HepG2 (cell line): ENCODE measurements around the gene TRAK1. TPM values are rescaled to one million over a fixed set of nuclear protein-coding genes. Genes with fewer than 3 reads are reported as not detected.

Experiments used
- ATAC-seq: fragments of 200-7000 bp; cut with Tn5 transposase; 3 replicates; pipeline ENCODE4 v1.9.1; 2020; ENCODE audit warnings: mild to moderate bottlenecking, moderate library complexity
- BruUV-seq: library from RNA; stranded (reverse); fragments of 400-500 nt; replicated peaks from 2 replicates; lab custom pipeline; 2021; lab: Mats Ljungman, UMichigan
- CTCF ChIA-PET: fragments of 300-600 bp; formaldehyde crosslinking; extraction: SDS; loops from one replicate; lab custom pipeline; 2021; ENCODE audit warnings: low total read pairs, inconsistent platforms, low intra/inter-chr PET ratio; lab: Yijun Ruan, JAX
- POLR2A ChIA-PET: fragments of 350-600 bp; sonication (Branson Sonifier 250); formaldehyde crosslinking; loops from one replicate; lab custom pipeline; 2020; ENCODE audit warnings: antibody characterized with exemption, inconsistent platforms; lab: Yijun Ruan, JAX
- DNase-seq: peaks from one replicate; pipeline ENCODE4 v3.0.0-alpha.2; 2015; ENCODE audit warnings: low spot score
- FAIRE-seq: peaks from 3 replicates; lab custom pipeline; 2011; peaks lifted over from hg19 to GRCh38; lab: Jason Lieb, UNC
- H2AFZ ChIP-seq: one replicate; pipeline ENCODE4 v1.6.1; 2011; ENCODE audit warnings: low read length, inconsistent platforms
- H3K27ac ChIP-seq: fragments of 300-600 bp; 3 replicates; pipeline ENCODE4 v1.8.0; 2011; ENCODE audit warnings: mixed run types, mild to moderate bottlenecking, mixed read lengths, low read length, inconsistent platforms; ENCODE audit not compliant: insufficient read depth; ENCODE audit errors: extremely low read length
- H3K27me3 ChIP-seq, 2 experiments: fragments of 200-600 bp in 1 of 2; 2 replicates in 1 of 2; 3 replicates in 1 of 2; pipeline versions ENCODE4 v1.6.0 to v1.8.0; 2011; ENCODE audit warnings: low read length in 2 of 2, mild to moderate bottlenecking in 2 of 2, moderate library complexity in 2 of 2, inconsistent platforms in 1 of 2; ENCODE audit not compliant: insufficient read depth in 2 of 2, control insufficient read depth in 1 of 2
- H3K36me3 ChIP-seq, 2 experiments: fragments of 200-600 bp in 1 of 2; replicated peaks in 1 of 2; 2 replicates in 1 of 2; 3 replicates in 1 of 2; pipeline versions ENCODE4 v1.5.1 to v1.8.0; 2011; ENCODE audit warnings: low read length in 2 of 2, inconsistent platforms in 1 of 2; ENCODE audit not compliant: insufficient read depth in 2 of 2, control insufficient read depth in 1 of 2
- H3K4me1 ChIP-seq: 2 replicates; pipeline ENCODE4 v1.5.1; 2012; ENCODE audit warnings: low read length, inconsistent platforms; ENCODE audit not compliant: insufficient read depth
- H3K4me2 ChIP-seq: 2 replicates; pipeline ENCODE4 v1.6.0; 2011; ENCODE audit warnings: low read depth, low read length, inconsistent platforms
- H3K4me3 ChIP-seq, 3 experiments: fragments of 200-600 bp in 1 of 3; sonication (generic), shearing (Covaris generic) in 1 of 3; replicated peaks in 1 of 3; 2 replicates each; pipeline ENCODE4 v1.5.1; 2011 to 2016; ENCODE audit warnings: low read length in 3 of 3, inconsistent platforms in 2 of 3, low read depth in 2 of 3, mild to moderate bottlenecking in 2 of 3, control low read depth in 1 of 3, mixed read lengths in 1 of 3; ENCODE audit not compliant: insufficient read depth in 1 of 3
- H3K79me2 ChIP-seq: one replicate; pipeline ENCODE4 v1.6.1; 2011; ENCODE audit warnings: low read length, inconsistent platforms; ENCODE audit not compliant: insufficient read depth
- H3K9ac ChIP-seq: 2 replicates; pipeline ENCODE4 v1.6.0; 2011; ENCODE audit warnings: mild to moderate bottlenecking, low read depth, low read length, inconsistent platforms; ENCODE audit not compliant: insufficient read depth
- H3K9me3 ChIP-seq: 2 replicates; pipeline ENCODE4 v1.5.1; 2012; ENCODE audit warnings: mild to moderate bottlenecking, low read length
- H4K20me1 ChIP-seq: 2 replicates; pipeline ENCODE4 v1.6.0; 2011; ENCODE audit warnings: inconsistent platforms, mild to moderate bottlenecking, low read length, moderate library complexity; ENCODE audit not compliant: insufficient read depth
- CEBPB ChIP-seq: IDR thresholded peaks from 2 replicates; pipeline ENCODE4 v1.6.1; 2011; ENCODE audit warnings: low read depth, low read length, improper control_type of control experiment, borderline replicate concordance
- MNT ChIP-seq: fragments of 450-650 bp; IDR thresholded peaks from 2 replicates; pipeline ENCODE4 v1.6.1; 2016
- NAIF1 ChIP-seq: sonication (generic); formaldehyde crosslinking; IDR thresholded peaks from 2 replicates; pipeline ENCODE4 v1.5.0; 2020; ENCODE audit warnings: mild to moderate bottlenecking, missing genetic modification reagents, borderline replicate concordance
- POLR2G ChIP-seq: fragments of 200-400 bp; formaldehyde crosslinking; IDR thresholded peaks from 2 replicates; pipeline ENCODE4 v1.6.1; 2018; ENCODE audit warnings: mild to moderate bottlenecking, low read depth, low read length, moderate library complexity
- SOX6 ChIP-seq, 2 experiments: fragments of 450-650 bp in 1 of 2; sonication (generic) in 1 of 2; formaldehyde crosslinking in 1 of 2; IDR thresholded peaks; 2 replicates each; pipeline versions ENCODE4 v1.4.0 to v1.6.1; 2017 to 2020; ENCODE audit warnings: antibody characterized with exemption in 1 of 2, mild to moderate bottlenecking in 1 of 2, missing genetic modification reagents in 1 of 2
- WIZ ChIP-seq: sonication (generic); formaldehyde crosslinking; IDR thresholded peaks from 2 replicates; pipeline ENCODE4 v1.5.1; 2020; ENCODE audit warnings: mild to moderate bottlenecking, missing genetic modification reagents
- ZNF772 ChIP-seq: sonication (generic); formaldehyde crosslinking; IDR thresholded peaks from 2 replicates; pipeline ENCODE4 v1.5.0; 2020; ENCODE audit warnings: mild to moderate bottlenecking, missing genetic modification reagents
- WGBS: methylation state at CpG from one replicate; pipeline ENCODE4 v1.1.6; 2017; ENCODE audit warnings: low lambda C conversion rate; 5-methylcytosine and 5-hydroxymethylcytosine counted together
- in situ Hi-C: cut with HindIII; loops from 2 replicates; pipeline ENCODE4 v1.10.0; 2017; ENCODE audit warnings: low pct_unique_long_range_greater_than_20kb; ENCODE audit not compliant: extremely low pct_ligation_motif_present
- intact Hi-C: fragments of 100-400 bp; cut with micrococcal nuclease; formaldehyde crosslinking; loops from one replicate; pipeline ENCODE4 v1.10.0; 2022; ENCODE audit not compliant: unreplicated experiment
- polyA plus RNA-seq, 8 experiments: library from polyadenylated mRNA; depleted of rRNA in 3 of 8; stranded (reverse) in 7 of 8; unstranded in 1 of 8; fragments of >200 nt; fragmentation: Illumina TruSeq in 4 of 8; extraction: Trizol in 4 of 8; gene quantifications; 2 replicates each; pipeline versions ENCODE4 v1.2.1 to v1.2.3, GENCODE V29; 2011 to 2016; ENCODE audit warnings: low read depth in 4 of 8, missing spikeins in 1 of 8, mixed read lengths in 1 of 8; ENCODE audit not compliant: insufficient read depth in 1 of 8
- total RNA-seq, 5 experiments: library from RNA; depleted of rRNA; stranded (reverse); fragments of >200 nt; fragmentation: Illumina TruSeq; extraction: Trizol; gene quantifications; 2 replicates each; pipeline ENCODE4 v1.2.3, GENCODE V29; 2016; ENCODE audit warnings: low read depth in 1 of 5
- TF ChIP-seq, protein P1 (sequence below): sonication (generic); formaldehyde crosslinking; IDR thresholded peaks from 2 replicates; pipeline ENCODE4 v1.5.0; 2020; ENCODE audit warnings: mild to moderate bottlenecking, missing genetic modification reagents

TRAK1 gene
- total and polyA plus RNA-seq, 2 of the 13 experiments (the other 11 are each of a cell fraction or from before 2014, with no cell fraction given): 20.5 to 46.6 TPM

- BruUV-seq: TSS peak; percentile 29
- H3K79me2 ChIP-seq: no peaks in the 10 kb centered on the region
- H3K4me1 ChIP-seq: no peaks in the 10 kb centered on the region
- no peaks in the 10 kb centered on the region for H3K9me3 ChIP-seq
- no peak for DNase-seq
- no peaks in the 10 kb centered on the region for H4K20me1 ChIP-seq
- no peak overlapping the region for H3K9ac ChIP-seq
- H3K4me2 ChIP-seq: no peak overlapping the region
- 90% methylated on average over 12 of the region's 12 CpGs for WGBS
- ChIA-PET CTCF (no interaction called here), POLR2A (no interaction called here)
- TF ChIP-seq WIZ (CRISPR knock-in tag) (no peak), MNT (peak; percentile 73)
- ATAC-seq: no peak
- intact Hi-C loops: no loop called here
- H3K36me3 ChIP-seq: peaks cover 16 to 34% of the 10 kb centered on the region in 2 experiments; a peak in 4 of 5 replicates
- H3K4me3 ChIP-seq: no peak overlapping the region
- in situ Hi-C loops: loop anchor here (10.0 to 25.0 kb wide), 2 partner anchors 310 to 612 kb away; no protein-coding TSS in a partner anchor
- no peak for FAIRE-seq
- H3K27ac ChIP-seq: no peak overlapping the region
- no peaks in the 10 kb centered on the region for H3K27me3 ChIP-seq
- no peak overlapping the region for H2AFZ ChIP-seq
Measured at GRCh38 chr3:42224658-42225421, 133.7 kb downstream of the TRAK1 start.

DNA sequence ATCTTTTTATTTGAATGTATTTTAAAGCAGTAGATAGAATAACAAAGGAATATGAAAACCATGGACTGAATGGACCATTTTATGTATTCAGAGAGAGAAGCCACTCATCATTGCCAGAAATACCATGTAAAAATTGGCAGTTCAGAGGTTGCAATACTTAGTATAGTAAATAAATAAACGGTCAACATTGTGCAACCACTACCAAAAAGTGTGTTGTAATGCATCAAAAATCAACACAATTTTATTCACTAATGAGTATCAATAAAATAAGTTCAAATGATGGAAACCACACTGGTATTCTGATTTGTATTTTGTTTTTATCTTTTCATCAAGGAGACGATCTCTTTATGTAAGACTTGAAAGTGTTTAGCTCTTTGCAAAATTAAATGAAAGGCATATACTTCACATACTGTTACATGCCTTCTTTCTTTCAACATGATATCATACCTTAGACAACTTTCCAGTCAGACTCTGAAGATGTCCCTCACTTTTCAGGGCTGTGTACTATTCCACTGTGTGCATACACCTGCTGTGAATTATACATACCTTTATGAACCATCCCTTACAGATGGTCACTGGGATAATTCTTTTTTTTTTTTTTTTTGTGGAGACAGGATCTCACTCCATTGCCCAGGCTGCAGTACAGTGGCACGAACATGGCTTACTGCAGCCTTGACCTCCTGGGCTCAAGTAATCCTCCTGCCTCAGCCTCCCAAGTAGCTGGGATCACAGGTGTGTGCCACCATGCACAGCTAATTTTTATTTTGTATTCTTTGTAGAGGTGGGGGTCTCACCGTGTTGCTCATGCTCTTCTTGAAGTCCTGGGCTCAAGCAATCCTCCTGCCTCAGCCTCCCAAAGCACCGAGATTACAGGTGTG, 134.6 kb downstream of the TRAK1 start:
- ChIA-PET CTCF (no interaction called here), POLR2A (no interaction called here)
- TF ChIP-seq NAIF1 (CRISPR knock-in tag): no peak
- peak; percentile 62 for TF ChIP-seq CEBPB
- no peak for TF ChIP-seq ZNF772 (CRISPR knock-in tag)
- TF ChIP-seq, protein P1, sequence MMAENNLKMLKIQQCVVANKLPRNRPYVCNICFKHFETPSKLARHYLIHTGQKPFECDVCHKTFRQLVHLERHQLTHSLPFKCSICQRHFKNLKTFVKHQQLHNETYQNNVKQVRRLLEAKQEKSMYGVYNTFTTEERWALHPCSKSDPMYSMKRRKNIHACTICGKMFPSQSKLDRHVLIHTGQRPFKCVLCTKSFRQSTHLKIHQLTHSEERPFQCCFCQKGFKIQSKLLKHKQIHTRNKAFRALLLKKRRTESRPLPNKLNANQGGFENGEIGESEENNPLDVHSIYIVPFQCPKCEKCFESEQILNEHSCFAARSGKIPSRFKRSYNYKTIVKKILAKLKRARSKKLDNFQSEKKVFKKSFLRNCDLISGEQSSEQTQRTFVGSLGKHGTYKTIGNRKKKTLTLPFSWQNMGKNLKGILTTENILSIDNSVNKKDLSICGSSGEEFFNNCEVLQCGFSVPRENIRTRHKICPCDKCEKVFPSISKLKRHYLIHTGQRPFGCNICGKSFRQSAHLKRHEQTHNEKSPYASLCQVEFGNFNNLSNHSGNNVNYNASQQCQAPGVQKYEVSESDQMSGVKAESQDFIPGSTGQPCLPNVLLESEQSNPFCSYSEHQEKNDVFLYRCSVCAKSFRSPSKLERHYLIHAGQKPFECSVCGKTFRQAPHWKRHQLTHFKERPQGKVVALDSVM (CRISPR knock-in tag): peak; percentile 30; the same call in 1 of the 2 replicates
- TF ChIP-seq POLR2G: no peak
- TF ChIP-seq SOX6 (IDR thresholded peaks at IDR 0.05): no peak
- no peak for TF ChIP-seq SOX6 (CRISPR knock-in tag; IDR thresholded peaks at IDR 0.05)
- Histone ChIP-seq H3K27ac (no peak overlapping the region), H3K4me3 (no peak overlapping the region), H4K20me1 (no peaks in the 10 kb centered on the region), H3K9me3 (no peaks in the 10 kb centered on the region), H3K36me3 (peaks cover 13 to 27% of the 10 kb centered on the region in 2 experiments; a peak in 4 of 5 replicates), H3K79me2 (no peaks in the 10 kb centered on the region), H3K9ac (no peak overlapping the region), H3K4me1 (peaks cover 3% of the 10 kb centered on the region; the same call in 1 of the 2 replicates), H3K27me3 (no peaks in the 10 kb centered on the region), H3K4me2 (no peak overlapping the region), H2AFZ (no peak overlapping the region)
- DNase-seq: no peak
- in situ Hi-C loops: loop anchor here (10.0 to 25.0 kb wide), 2 partner anchors 309 to 612 kb away; no protein-coding TSS in a partner anchor
- no peak for FAIRE-seq
- ATAC-seq: no peak
- BruUV-seq: no TSS peak
- intact Hi-C loops: no loop called here
- 91% methylated on average over 5 of the region's 5 CpGs for WGBS
